H9 (cell line): ENCODE measurements around the gene FCRLA. TPM values are rescaled to one million over a fixed set of nuclear protein-coding genes. Genes with fewer than 3 reads are reported as not detected.
"Not testable (repeated sequence)": the region's sequence is repeated elsewhere in the genome, so short reads cannot be mapped to it uniquely, and the experiment has no call there.

ENCODE experiments used
- DNase-seq: peaks from one replicate; pipeline ENCODE4 v3.0.0-alpha.2; 2017
- H2AFZ ChIP-seq: one replicate; pipeline ENCODE4 v1.6.1; 2013; ENCODE audit warnings: mild to moderate bottlenecking, low read length, control low read depth, moderate library complexity
- H2AK5ac ChIP-seq: 2 replicates; pipeline ENCODE4 v1.6.1; 2013; ENCODE audit warnings: low read length, control low read depth, mixed read lengths; ENCODE audit not compliant: insufficient read length
- H2BK120ac ChIP-seq: one replicate; pipeline ENCODE4 v1.6.1; 2013; ENCODE audit warnings: low read depth, mild to moderate bottlenecking, low read length, control low read depth, inconsistent platforms; ENCODE audit not compliant: poor library complexity, severe bottlenecking
- H2BK12ac ChIP-seq: 2 replicates; pipeline ENCODE4 v1.6.1; 2013; ENCODE audit warnings: low read length, control low read depth, mixed read lengths, low read depth; ENCODE audit not compliant: insufficient read length
- H2BK15ac ChIP-seq: 2 replicates; pipeline ENCODE4 v1.6.1; 2013; ENCODE audit warnings: low read depth, low read length, control low read depth
- H2BK20ac ChIP-seq: one replicate; pipeline ENCODE4 v1.6.1; 2013; ENCODE audit warnings: low read depth, mild to moderate bottlenecking, low read length, control low read depth, inconsistent platforms; ENCODE audit not compliant: poor library complexity, severe bottlenecking
- H2BK5ac ChIP-seq: 2 replicates; pipeline ENCODE4 v1.6.1; 2013; ENCODE audit warnings: low read length, control low read depth, mixed read lengths; ENCODE audit not compliant: insufficient read length
- H3K14ac ChIP-seq: 2 replicates; pipeline ENCODE4 v1.6.1; 2013; ENCODE audit warnings: low read length, control low read depth; ENCODE audit not compliant: insufficient read depth
- H3K18ac ChIP-seq: 2 replicates; pipeline ENCODE4 v1.6.1; 2013; ENCODE audit warnings: low read depth, mild to moderate bottlenecking, mixed read lengths, low read length, control low read depth; ENCODE audit not compliant: insufficient read length
- H3K23ac ChIP-seq: 2 replicates; pipeline ENCODE4 v1.6.1; 2013; ENCODE audit warnings: low read length, control low read depth, mixed read lengths, low read depth; ENCODE audit not compliant: insufficient read length
- H3K23me2 ChIP-seq: 2 replicates; pipeline ENCODE4 v1.6.1; 2013; ENCODE audit warnings: low read depth, mild to moderate bottlenecking, mixed read lengths, low read length, control low read depth; ENCODE audit not compliant: insufficient read length, poor library complexity, severe bottlenecking
- H3K27ac ChIP-seq: 2 replicates; pipeline ENCODE4 v1.5.1; 2013; ENCODE audit warnings: low read length, control low read depth, mixed read lengths, low read depth; ENCODE audit not compliant: insufficient read length
- H3K27me3 ChIP-seq: 2 replicates; pipeline ENCODE4 v1.6.1; 2013; ENCODE audit warnings: low read length, control low read depth, inconsistent platforms; ENCODE audit not compliant: insufficient read depth
- H3K4ac ChIP-seq: 2 replicates; pipeline ENCODE4 v1.6.1; 2013; ENCODE audit warnings: low read depth, mild to moderate bottlenecking, control low read depth, inconsistent platforms, low read length, moderate library complexity
- H3K4me1 ChIP-seq: 2 replicates; pipeline ENCODE4 v1.6.1; 2013; ENCODE audit warnings: low read length, control low read depth, inconsistent platforms; ENCODE audit not compliant: insufficient read depth
- H3K4me2 ChIP-seq: 2 replicates; pipeline ENCODE4 v1.6.1; 2013; ENCODE audit warnings: low read length, control low read depth, mixed read lengths; ENCODE audit not compliant: insufficient read length, insufficient read depth
- H3K56ac ChIP-seq: 2 replicates; pipeline ENCODE4 v1.6.1; 2013; ENCODE audit warnings: low read depth, mild to moderate bottlenecking, mixed read lengths, low read length, control low read depth; ENCODE audit not compliant: insufficient read length
- H3K79me1 ChIP-seq: 2 replicates; pipeline ENCODE4 v1.6.1; 2013; ENCODE audit warnings: low read depth, mild to moderate bottlenecking, moderate library complexity, low read length, control low read depth, inconsistent platforms; ENCODE audit not compliant: insufficient read depth, poor library complexity, severe bottlenecking
- H3K79me2 ChIP-seq: 2 replicates; pipeline ENCODE4 v1.6.1; 2013; ENCODE audit warnings: low read length, control low read depth, inconsistent platforms; ENCODE audit not compliant: insufficient read depth
- H3K9ac ChIP-seq: 2 replicates; pipeline ENCODE4 v1.6.1; 2013; ENCODE audit warnings: low read length, control low read depth, mixed read lengths; ENCODE audit not compliant: insufficient read length; ENCODE audit errors: extremely low read depth
- H3K9me3 ChIP-seq: one replicate; pipeline ENCODE4 v1.6.1; 2013; ENCODE audit warnings: low read depth, low read length, inconsistent platforms; ENCODE audit not compliant: control insufficient read depth
- H3T11ph ChIP-seq: one replicate; pipeline ENCODE4 v1.6.1; 2013; ENCODE audit warnings: mild to moderate bottlenecking, low read length, control low read depth, inconsistent platforms
- H4K20me1 ChIP-seq: one replicate; pipeline ENCODE4 v1.6.1; 2013; ENCODE audit not compliant: control insufficient read depth, insufficient read length, insufficient read depth
- H4K5ac ChIP-seq: 2 replicates; pipeline ENCODE4 v1.6.1; 2013; ENCODE audit warnings: low read depth, mild to moderate bottlenecking, mixed read lengths, low read length, control low read depth; ENCODE audit not compliant: insufficient read length
- H4K8ac ChIP-seq: replicated peaks from 2 replicates; pipeline ENCODE4 v1.6.1; 2013; ENCODE audit warnings: low read length, control low read depth, mixed read lengths, low read depth; ENCODE audit not compliant: insufficient read length
- H4K91ac ChIP-seq: 2 replicates; pipeline ENCODE4 v1.6.1; 2013; ENCODE audit warnings: low read depth, mild to moderate bottlenecking, moderate library complexity, mixed read lengths, low read length, control low read depth; ENCODE audit not compliant: insufficient read length
- H3K27ac Mint-ChIP-seq, 3 experiments: 2 replicates in 2 of 3; 3 replicates in 1 of 3; pipeline ENCODE4 v1.8.0; 2020 to 2021; ENCODE audit warnings: mixed read lengths in 3 of 3, mild to moderate bottlenecking in 1 of 3, moderate library complexity in 1 of 3
- H3K27me3 Mint-ChIP-seq: 2 replicates; pipeline ENCODE4 v1.8.0; 2021; ENCODE audit warnings: low read depth, mild to moderate bottlenecking, moderate library complexity, mixed read lengths
- H3K36me3 Mint-ChIP-seq, 3 experiments: 2 replicates in 2 of 3; 3 replicates in 1 of 3; pipeline ENCODE4 v1.8.0; 2020 to 2021; ENCODE audit warnings: low read depth in 3 of 3, mixed read lengths in 3 of 3; ENCODE audit not compliant: insufficient read depth in 1 of 3
- H3K4me1 Mint-ChIP-seq, 2 experiments: 2 replicates each; pipeline ENCODE4 v1.8.0; 2020; ENCODE audit warnings: mixed read lengths in 2 of 2
- H3K4me3 Mint-ChIP-seq, 2 experiments: 2 replicates in 1 of 2; 3 replicates in 1 of 2; pipeline ENCODE4 v1.8.0; 2020 to 2021; ENCODE audit warnings: mild to moderate bottlenecking in 2 of 2, mixed read lengths in 2 of 2, moderate library complexity in 1 of 2
- H3K9me3 Mint-ChIP-seq, 2 experiments: 2 replicates in 1 of 2; 3 replicates in 1 of 2; pipeline ENCODE4 v1.8.0; 2020; ENCODE audit warnings: mild to moderate bottlenecking in 2 of 2, mixed read lengths in 2 of 2, moderate library complexity in 1 of 2
- WGBS: extraction: QIAGEN DNeasy Blood & Tissue Kit; methylation state at CpG from one replicate; pipeline ENCODE4 v1.1.7; 2013; ENCODE audit warnings: missing lambda C conversion rate, low lambda C conversion rate, mixed read lengths; ENCODE audit not compliant: insufficient read length; ENCODE audit errors: extremely low coverage; 5-methylcytosine and 5-hydroxymethylcytosine counted together
- total RNA-seq: library from RNA; stranded (reverse); gene quantifications from 2 replicates; pipeline ENCODE4 v1.2.1, GENCODE V29; 2021

Gene FCRLA
- total RNA-seq, 1 experiment from 2014 or later: not detected

GRCh38 chr1:161674447-161674846, 32.6 kb upstream of the FCRLA start:
- H3K36me3 Mint-ChIP-seq, H3K4me1 ChIP-seq, H2BK15ac ChIP-seq, H3T11ph ChIP-seq, H2BK120ac ChIP-seq, H2AK5ac ChIP-seq, H3K79me1 ChIP-seq, H3K27ac ChIP-seq, H2AFZ ChIP-seq, H2BK20ac ChIP-seq, H4K8ac ChIP-seq, H3K27ac Mint-ChIP-seq, H3K56ac ChIP-seq, H2BK12ac ChIP-seq, H3K4me2 ChIP-seq, H3K79me2 ChIP-seq, H3K18ac ChIP-seq, H3K27me3 Mint-ChIP-seq, H3K9me3 Mint-ChIP-seq, H3K9me3 ChIP-seq, H4K5ac ChIP-seq, H2BK5ac ChIP-seq, H3K4ac ChIP-seq, H3K4me3 Mint-ChIP-seq, H3K14ac ChIP-seq, H4K20me1 ChIP-seq, H3K23me2 ChIP-seq, H3K23ac ChIP-seq, DNase-seq, H4K91ac ChIP-seq, H3K27me3 ChIP-seq, H3K9ac ChIP-seq: not testable (repeated sequence)
- peaks cover 13 to 23% of the 10 kb centered on the region in 2 experiments for H3K4me1 Mint-ChIP-seq
- WGBS: no CpG with 5 or more reads among the region's 3 CpGs

GRCh38 chr1:161674908-161675307, 32.1 kb upstream of the FCRLA start:
- H3K23me2 ChIP-seq, H3K4ac ChIP-seq, H3K27ac Mint-ChIP-seq, H2AFZ ChIP-seq, H3K9ac ChIP-seq, H3K56ac ChIP-seq, H3K79me2 ChIP-seq, H3K27me3 Mint-ChIP-seq, H3K79me1 ChIP-seq, H3K9me3 ChIP-seq, H3K18ac ChIP-seq, H4K91ac ChIP-seq, H2BK120ac ChIP-seq, H3T11ph ChIP-seq, H3K4me1 ChIP-seq, H3K9me3 Mint-ChIP-seq, H3K4me3 Mint-ChIP-seq, H2AK5ac ChIP-seq, H2BK20ac ChIP-seq, H3K27ac ChIP-seq, H3K14ac ChIP-seq, H3K4me2 ChIP-seq, H4K20me1 ChIP-seq, H2BK15ac ChIP-seq, H2BK12ac ChIP-seq, DNase-seq, H4K5ac ChIP-seq, H4K8ac ChIP-seq, H3K36me3 Mint-ChIP-seq, H2BK5ac ChIP-seq, H3K27me3 ChIP-seq, H3K23ac ChIP-seq: not testable (repeated sequence)
- no CpG with 5 or more reads among the region's 3 CpGs for WGBS
- H3K4me1 Mint-ChIP-seq: peaks cover 13 to 23% of the 10 kb centered on the region in 2 experiments
